C4-2B (cell line): ENCODE data around the gene SOX5.
"Not testable (repeated sequence)": the region's sequence is repeated elsewhere in the genome, so short reads cannot be mapped to it uniquely, and the experiment has no call there.

Experiments
- ZFX ChIP-seq: fragments of 450-650 bp; IDR thresholded peaks from 2 replicates; pipeline ENCODE4 v1.6.1; 2017
- TF ChIP-seq, protein P1 (sequence below): fragments of 450-650 bp; conservative IDR thresholded peaks from 2 replicates; pipeline ENCODE4 v1.5.1; 2017; ENCODE audit warnings: mild to moderate bottlenecking

DNA sequence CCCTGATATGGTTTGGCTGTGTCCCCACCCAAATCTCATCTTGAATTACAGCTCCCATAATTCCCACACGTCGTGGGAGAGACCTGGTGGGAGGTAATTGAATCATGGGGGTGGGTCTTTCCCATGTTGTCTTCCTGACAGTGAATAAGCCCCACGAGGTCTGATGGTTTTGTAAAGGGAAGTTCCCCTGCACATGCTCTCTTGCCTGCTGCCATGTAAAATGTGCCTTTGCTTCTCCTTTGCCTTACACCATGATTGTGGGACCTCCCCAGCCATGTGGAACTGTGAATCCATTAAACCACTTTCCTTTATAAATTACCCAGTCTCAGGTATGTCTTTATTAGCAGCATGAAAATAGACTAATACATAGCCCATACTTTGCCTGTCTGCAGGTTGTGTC lies 458.4 kb downstream of the SOX5 start:
- TF ChIP-seq, protein P1, sequence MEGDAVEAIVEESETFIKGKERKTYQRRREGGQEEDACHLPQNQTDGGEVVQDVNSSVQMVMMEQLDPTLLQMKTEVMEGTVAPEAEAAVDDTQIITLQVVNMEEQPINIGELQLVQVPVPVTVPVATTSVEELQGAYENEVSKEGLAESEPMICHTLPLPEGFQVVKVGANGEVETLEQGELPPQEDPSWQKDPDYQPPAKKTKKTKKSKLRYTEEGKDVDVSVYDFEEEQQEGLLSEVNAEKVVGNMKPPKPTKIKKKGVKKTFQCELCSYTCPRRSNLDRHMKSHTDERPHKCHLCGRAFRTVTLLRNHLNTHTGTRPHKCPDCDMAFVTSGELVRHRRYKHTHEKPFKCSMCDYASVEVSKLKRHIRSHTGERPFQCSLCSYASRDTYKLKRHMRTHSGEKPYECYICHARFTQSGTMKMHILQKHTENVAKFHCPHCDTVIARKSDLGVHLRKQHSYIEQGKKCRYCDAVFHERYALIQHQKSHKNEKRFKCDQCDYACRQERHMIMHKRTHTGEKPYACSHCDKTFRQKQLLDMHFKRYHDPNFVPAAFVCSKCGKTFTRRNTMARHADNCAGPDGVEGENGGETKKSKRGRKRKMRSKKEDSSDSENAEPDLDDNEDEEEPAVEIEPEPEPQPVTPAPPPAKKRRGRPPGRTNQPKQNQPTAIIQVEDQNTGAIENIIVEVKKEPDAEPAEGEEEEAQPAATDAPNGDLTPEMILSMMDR = not testable (repeated sequence)
- not testable (repeated sequence) for TF ChIP-seq ZFX
